Keratinocyte (primary cell): ENCODE results near the gene GSAP.

ENCODE experiments used
- CTCF ChIP-seq, 3 experiments: IDR thresholded peaks in 1 of 3; conservative IDR thresholded peaks in 1 of 3; optimal IDR thresholded peaks in 1 of 3; 2 replicates in 2 of 3; 3 replicates in 1 of 3; pipeline versions ENCODE3 to v1.5.1; 2011; ENCODE audit warnings: low read length in 3 of 3, mild to moderate bottlenecking in 3 of 3, moderate library complexity in 2 of 3, control low read depth in 1 of 3, inconsistent platforms in 1 of 3; ENCODE audit not compliant: insufficient read depth in 2 of 3; ENCODE audit errors: extremely low read depth in 1 of 3
- EZH2 ChIP-seq: IDR thresholded peaks from one replicate; pipeline ENCODE4 v1.6.1; 2012; ENCODE audit warnings: inconsistent platforms, mild to moderate bottlenecking, low read length, moderate library complexity

GRCh38 chr7:77420438-77420837, 4.3 kb upstream of the GSAP start:
- no peak for TF ChIP-seq CTCF (optimal IDR thresholded peaks at IDR 0.05 in 1 of 3, IDR thresholded peaks at IDR 0.05 in 1 of 3, conservative IDR thresholded peaks at IDR 0.05 in 1 of 3; ENCODE audit: extremely low read depth in 1 of 3, insufficient read depth in 2 of 3, low read length in 3 of 3)
- no peak for TF ChIP-seq EZH2
